ENCODE data around the gene BPIFB1.

DNA sequence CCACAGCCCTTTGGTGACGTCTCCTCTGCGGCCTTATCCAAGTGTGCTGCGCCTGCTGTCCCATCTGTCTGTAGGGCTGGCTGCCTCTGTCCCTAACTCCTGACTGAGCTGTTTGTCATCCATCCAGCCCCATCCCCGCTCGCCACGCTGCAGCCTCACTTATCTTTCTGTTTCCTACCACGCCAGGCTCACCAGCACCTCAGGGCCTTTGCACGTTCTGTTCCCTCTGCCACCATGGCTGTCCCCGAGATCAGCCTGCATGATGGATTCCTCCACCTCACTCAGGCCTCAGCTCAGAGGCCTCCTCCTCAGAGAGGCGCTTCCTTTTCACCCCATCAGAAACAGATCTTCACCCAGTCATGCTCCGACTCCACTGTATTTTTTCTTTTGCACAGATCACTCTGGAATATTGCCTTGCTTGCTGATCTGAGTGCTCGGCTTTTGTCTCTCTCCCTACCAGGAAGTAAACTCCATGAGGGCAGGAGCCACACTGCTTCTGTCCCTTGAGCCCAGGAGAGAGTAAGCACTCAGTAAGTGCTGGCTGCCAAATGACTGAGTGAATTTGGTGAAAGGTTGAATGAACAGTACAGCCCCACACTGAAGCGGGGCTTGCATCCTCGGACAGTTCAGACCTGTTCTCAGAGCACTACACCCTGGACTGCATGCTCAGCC lies 34.5 kb downstream of the BPIFB1 start:
- TF ChIP-seq, protein P1, sequence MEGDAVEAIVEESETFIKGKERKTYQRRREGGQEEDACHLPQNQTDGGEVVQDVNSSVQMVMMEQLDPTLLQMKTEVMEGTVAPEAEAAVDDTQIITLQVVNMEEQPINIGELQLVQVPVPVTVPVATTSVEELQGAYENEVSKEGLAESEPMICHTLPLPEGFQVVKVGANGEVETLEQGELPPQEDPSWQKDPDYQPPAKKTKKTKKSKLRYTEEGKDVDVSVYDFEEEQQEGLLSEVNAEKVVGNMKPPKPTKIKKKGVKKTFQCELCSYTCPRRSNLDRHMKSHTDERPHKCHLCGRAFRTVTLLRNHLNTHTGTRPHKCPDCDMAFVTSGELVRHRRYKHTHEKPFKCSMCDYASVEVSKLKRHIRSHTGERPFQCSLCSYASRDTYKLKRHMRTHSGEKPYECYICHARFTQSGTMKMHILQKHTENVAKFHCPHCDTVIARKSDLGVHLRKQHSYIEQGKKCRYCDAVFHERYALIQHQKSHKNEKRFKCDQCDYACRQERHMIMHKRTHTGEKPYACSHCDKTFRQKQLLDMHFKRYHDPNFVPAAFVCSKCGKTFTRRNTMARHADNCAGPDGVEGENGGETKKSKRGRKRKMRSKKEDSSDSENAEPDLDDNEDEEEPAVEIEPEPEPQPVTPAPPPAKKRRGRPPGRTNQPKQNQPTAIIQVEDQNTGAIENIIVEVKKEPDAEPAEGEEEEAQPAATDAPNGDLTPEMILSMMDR (IDR thresholded peaks at IDR 0.05), result no peak
- no peak for TF ChIP-seq POLR2A (IDR thresholded peaks at IDR 0.05)

Measured in ovary (tissue), 3 donors.